Measurements from ENCODE around the gene TSKS.

TSKS gene

GRCh38 chr19:49763230-49763629 is at the start of gene TSKS:
Gene TSKS, minus strand, starts transcription at chr19:49763306. Its CDS starts 59 bp downstream, at chr19:49763247.
- no peak for DNase-seq (ENCODE audit: low spot score)

DNA sequence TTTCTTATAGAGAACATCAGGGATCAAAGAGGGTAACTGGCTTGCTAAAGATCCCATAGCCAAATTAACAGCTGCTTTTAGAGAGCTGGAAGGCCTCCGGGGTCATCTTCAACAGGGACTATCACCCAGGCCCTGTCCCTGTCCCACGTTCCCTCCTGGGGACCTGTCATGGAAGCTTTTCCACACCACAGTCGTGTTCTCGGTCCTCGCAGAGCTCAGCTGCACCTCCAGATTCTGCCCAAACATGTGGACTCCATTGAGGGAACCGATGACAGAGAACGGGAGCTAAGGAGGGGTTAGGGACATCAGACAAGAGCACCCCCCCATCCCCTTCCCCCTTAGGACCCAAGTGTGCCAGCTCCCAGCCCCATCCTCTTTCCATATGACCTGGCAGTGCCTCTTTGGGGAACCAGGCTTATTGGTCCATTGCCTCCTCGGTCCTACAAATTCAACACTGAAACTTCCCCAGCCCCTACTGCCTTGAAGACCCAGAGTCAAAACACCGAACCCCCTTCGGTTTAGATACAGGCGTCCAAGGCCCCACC is 49.4 kb upstream of the TSKS start:
- no peak for DNase-seq (ENCODE audit: low spot score)

- no peak for DNase-seq (ENCODE audit: low spot score)
Observed at GRCh38 chr19:49811328-49811727, 48.2 kb upstream of the TSKS start.

DNA sequence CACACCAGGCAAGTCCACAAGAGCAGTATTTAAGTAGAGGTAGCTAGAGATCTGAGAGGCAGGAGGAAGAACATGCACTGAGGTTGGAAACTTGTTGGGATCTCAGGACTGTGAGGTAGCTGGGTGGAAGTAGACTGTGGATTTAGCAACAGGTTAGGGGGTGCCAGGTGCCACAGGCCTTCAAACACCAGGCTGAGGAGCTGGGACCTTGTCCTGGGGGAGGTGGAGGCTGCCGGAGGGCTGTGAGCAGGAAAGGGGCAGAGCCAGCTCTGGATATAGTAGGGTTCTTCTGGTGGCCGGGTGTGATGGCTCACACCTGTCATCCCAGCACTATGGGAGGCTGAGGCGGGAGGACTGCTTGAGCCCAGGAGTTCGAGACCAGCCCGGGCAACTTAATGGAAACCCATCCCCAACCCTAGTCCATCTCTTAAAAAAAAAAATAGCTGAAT is 46.9 kb upstream of the TSKS start:
- DNase-seq (ENCODE audit: low spot score), result no peak

DNA sequence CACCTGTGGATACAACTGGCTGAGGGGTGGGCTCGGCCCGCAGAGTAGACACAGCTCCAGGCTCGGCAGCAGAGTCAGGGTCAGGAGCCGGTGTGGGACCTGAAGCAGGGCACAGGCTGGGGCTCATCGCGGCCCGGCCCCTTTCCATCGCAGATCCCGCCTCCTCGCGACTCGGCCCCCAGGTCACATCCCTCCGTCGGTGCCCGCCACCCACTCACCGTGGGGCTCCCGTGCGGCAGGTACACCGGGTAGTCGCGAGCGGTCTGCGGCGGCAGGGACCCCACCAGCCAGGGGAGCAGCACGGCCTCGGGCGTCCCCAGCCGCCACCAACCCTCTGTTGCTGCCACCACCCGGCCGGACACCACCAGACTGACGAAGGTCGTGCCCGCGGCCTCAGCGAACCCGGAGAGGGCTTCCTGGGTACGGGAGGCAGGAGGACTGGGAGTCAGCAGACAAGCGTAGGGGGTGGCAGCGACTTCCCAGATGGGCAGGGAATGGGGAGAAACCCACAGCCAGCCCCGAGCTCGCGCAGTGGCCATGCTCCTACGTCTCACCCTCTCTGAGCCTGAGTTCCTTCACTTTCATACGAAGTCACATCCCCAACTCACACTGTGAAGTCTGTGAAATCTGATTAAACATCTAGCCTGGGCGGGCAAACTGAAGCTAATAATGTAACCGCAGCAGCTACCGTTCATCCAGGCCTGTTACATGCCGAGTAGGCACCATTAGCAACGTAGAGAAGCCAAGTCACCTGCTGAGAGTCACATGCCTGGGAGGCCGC is 46.2 kb upstream of the TSKS start:
- no peak for DNase-seq (ENCODE audit: low spot score)

- peak; percentile 84 for DNase-seq (ENCODE audit: low spot score)
Observed at GRCh38 chr19:49808711-49809159, 45.6 kb upstream of the TSKS start.

DNA sequence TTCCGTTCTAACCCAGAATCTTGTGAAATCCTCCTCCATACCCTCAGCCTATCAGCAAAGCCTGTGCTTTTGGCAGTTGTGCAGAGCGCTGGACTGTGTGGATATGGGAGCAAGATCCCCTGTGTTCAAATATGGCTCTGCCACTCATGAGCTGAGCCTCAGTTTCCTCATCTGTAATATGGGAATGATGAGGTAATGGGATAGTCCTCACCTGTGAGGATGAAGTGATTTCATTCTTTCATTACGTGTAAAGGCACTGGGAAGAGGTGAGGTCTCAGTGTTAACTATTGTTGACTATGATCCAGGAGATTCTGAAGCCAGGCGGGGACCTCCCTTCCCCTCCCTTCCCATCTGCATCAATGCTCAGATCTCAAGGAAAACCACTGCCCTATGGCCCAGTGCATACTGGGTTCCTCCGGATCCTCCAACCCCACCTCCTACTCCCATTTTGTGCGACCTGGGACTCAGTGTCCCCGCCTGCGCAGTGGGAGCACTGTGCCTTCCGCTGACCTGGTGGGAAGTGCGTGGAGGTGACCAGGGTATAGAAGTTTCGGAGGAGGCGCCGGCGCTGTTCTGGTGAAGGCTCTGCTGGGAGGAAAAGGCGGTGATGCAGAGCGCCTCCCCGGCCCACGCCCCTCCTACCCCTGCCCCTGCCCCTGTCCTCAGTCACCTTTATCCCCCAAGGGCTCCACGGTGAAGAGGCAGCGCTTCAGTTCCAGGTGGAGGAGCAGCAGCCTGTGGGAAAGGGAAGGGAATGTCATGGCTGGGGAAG is 45.0 kb upstream of the TSKS start:
- DNase-seq (ENCODE audit: low spot score), result no peak

GRCh38 chr19:49807058-49807903 is 44.2 kb upstream of the TSKS start:
- DNase-seq (ENCODE audit: low spot score), result no peak

DNA sequence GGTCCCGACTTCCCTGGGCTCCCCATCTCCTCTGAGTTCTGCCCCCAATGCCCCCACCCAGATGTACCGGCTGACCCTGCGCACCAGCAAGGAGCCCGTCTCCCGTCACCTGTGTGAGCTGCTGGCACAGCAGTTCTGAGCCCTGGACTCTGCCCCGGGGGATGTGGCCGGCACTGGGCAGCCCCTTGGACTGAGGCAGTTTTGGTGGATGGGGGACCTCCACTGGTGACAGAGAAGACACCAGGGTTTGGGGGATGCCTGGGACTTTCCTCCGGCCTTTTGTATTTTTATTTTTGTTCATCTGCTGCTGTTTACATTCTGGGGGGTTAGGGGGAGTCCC is 43.5 kb upstream of the TSKS start:
- no peak for DNase-seq (ENCODE audit: low spot score)

DNA sequence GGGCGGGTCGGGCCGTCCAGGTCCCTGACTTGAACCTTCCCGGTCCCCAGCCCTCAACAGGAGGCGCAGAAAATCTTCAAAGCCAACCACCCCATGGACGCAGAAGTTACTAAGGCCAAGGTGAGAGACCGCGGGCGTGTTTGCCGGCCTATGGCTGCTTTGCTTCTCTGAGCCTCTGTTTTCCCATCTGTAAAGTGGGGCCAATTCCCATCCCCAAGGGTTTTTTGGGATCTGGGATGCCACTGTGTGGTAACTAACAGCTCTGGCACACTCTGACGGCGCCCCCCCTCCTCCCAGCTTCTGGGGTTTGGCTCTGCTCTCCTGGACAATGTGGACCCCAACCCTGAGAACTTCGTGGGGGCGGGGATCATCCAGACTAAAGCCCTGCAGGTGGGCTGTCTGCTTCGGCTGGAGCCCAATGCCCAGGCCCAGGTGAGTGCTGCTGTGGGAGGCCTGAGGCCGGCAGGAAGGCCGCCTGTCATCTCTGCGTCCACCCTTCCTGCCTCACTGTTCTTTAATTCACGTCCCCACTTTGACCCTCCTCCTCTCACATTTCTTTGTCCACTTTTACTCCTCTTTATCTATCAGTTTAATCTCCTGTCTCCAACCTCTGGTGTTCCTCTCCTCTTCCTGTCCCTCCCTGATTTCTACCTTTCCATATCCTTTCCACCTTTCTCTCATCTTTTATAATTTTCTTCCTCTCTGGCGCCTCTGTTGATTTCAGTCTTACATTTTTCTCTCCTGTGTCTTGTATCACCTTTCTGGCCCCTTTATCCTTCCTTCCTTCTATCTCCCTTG is 42.9 kb upstream of the TSKS start:
- DNase-seq (ENCODE audit: low spot score), result no peak

DNA sequence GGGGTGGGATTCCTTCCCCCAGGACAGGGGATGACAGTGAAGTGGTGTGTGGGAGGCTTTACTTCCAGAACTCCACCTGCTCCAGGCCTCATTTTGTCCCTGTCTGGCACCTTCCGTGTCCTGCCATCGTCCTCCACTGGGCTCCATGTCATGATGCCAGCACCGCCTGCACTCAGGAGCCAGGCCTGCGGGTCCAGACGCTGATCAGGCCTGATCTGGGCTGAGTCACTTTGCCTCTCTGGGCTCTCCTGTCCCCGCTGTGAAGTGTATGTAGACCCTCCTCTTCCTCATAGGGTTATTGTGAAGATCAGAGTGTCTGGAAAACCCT is 40.4 kb upstream of the TSKS start:
- DNase-seq (ENCODE audit: low spot score), result no peak

DNA sequence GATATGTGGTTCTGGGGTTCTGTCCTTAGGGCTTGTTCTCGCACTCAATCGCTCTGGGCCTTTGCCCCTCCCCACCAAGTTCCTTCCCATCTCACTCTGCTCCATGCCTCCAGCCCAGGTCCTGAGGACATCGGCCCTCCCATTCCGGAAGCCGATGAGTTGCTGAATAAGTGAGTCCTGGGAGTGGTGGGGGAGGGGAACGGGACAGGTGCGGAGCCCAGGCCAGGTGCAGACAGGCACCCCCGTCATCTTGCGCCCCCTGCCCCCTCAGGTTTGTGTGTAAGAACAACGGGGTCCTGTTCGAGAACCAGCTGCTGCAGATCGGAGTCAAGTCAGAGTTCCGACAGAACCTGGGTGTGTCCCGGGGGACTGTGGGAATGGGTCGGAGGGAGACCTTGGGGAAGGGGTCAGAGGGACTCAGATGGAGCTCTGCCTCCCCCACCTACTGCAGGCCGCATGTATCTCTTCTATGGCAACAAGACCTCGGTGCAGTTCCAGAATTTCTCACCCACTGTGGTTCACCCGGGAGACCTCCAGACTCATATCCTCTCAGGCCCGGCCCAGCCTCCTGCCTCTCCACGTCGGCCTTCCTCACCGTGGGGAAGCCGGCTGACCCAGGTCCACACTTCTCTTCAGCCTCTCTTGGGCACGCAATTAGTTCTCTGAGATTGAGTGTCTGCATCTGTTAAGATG is 39.9 kb upstream of the TSKS start:
- DNase-seq (ENCODE audit: low spot score), result no peak

DNA sequence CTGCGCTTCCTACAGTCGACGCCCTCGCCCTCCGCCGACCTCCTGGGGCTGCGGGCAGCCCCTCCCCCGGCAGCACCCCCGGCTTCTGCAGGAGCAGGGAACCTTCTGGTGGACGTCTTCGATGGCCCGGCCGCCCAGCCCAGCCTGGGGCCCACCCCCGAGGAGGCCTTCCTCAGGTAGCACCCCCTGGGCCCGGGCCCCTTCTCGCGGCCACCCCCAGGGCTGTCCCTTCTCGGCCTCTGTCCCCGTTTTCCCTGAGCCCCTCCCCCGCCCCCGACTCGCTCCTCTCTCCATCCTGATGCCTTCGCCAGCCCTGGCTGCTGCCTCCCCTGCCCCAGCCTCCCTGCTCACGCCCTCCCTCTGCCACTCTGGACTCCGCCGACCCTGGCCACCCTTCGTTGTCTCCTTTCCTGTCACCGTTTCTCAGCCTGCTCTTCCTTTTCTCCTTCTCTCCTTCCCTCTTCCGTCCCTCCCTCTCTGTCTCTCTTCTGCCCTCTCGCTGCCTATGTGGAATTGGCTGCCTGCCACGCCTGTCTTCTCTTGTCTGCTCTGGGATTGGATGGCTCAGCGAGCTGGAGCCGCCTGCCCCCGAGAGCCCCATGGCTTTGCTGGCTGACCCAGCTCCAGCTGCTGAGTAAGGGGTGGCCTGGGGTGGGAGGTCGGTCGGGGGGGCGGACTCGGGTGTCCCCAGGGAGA is 39.0 kb upstream of the TSKS start:
- DNase-seq (ENCODE audit: low spot score), result peak; percentile 93

DNA sequence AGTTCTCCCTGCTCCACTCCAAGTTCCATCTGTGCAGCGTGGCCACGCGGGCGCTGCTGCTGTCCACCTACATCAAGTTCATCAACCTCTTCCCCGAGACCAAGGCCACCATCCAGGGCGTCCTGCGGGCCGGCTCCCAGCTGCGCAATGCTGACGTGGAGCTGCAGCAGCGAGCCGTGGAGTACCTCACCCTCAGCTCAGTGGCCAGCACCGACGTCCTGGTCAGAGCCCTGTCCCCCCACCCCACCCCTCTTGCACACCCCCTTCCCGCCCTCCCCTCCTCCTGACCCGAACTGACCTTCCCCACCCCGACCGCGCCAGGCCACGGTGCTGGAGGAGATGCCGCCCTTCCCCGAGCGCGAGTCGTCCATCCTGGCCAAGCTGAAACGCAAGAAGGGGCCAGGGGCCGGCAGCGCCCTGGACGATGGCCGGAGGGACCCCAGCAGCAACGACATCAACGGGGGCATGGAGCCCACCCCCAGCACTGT is 38.3 kb upstream of the TSKS start:
- no peak for DNase-seq (ENCODE audit: low spot score)

DNA sequence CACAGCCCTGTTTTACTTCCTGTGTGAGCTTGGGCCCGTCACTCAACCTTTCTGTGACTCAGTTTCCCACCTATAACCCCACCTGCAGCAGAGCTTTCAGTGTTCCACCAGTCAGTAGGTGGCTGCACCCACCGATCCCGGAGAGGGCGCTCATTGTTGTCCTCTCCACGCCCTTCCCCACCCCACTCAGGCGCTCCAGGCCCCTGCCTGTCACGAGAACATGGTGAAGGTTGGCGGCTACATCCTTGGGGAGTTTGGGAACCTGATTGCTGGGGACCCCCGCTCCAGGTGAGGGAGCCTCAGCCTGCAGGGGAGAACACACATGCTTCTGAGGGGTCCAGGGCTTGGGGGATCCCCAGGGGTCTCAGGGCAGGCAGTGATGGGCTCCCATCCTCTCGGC is 37.7 kb upstream of the TSKS start:
- no peak for DNase-seq (ENCODE audit: low spot score)

- DNase-seq (ENCODE audit: low spot score), result no peak
Observed at GRCh38 chr19:49799798-49800376, 36.8 kb upstream of the TSKS start.

DNA sequence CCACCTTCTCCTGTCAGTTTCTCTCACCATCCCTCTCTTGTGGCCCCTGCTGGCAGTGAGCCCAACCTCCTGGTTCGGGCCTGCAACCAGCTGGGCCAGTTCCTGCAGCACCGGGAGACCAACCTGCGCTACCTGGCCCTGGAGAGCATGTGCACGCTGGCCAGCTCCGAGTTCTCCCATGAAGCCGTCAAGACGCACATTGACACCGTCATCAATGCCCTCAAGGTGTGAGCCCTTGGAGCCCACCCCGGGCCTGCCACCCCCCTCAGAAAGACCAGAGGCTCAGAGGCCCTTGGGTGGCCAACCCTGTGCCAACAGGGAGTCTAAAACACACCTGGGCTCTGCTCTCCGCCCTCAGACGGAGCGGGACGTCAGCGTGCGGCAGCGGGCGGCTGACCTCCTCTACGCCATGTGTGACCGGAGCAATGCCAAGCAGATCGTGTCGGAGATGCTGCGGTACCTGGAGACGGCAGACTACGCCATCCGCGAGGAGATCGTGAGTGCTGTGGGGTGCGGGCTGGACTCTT is 36.2 kb upstream of the TSKS start:
- DNase-seq (ENCODE audit: low spot score), result no peak

GRCh38 chr19:49798574-49798973 is 35.5 kb upstream of the TSKS start:
- DNase-seq (ENCODE audit: low spot score), result no peak

DNA sequence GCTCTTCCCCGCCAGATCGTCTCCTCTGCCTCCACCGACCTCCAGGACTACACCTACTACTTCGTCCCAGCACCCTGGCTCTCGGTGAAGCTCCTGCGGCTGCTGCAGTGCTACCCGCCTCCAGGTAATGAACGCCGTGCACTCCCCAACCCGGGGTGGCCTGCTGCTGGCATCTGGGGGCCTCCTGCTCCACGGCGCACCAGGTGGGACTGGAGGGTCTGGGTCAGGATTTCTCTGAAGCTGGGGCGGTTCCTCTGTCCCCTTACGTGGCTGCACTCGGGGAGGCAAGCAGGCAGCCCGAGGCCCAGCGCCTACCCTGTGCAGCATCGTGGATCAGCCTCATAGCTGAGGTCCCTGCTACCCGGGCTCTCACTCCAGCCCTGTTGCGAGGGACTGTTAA is 32.5 kb upstream of the TSKS start:
- no peak for DNase-seq (ENCODE audit: low spot score)

DNA sequence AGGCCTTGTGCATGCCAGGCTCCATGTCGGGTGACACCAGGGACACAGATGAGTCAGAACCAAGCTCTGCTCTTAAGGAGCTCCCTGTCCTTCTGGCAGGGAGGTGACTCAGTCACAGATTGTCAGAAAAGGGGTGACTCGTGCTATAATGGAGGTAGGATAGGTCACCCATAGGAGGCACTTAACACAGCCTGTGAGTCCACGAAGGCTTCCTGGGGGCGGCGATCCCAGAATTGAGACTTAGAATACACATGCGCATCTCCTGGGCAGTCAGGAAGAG is 30.4 kb upstream of the TSKS start:
- no peak for DNase-seq (ENCODE audit: low spot score)

All from putamen (tissue), 1 donor.